Mesodermal cell (in vitro differentiated cells): ENCODE results near the gene KANK4.
"Not testable (repeated sequence)": the region's sequence is repeated elsewhere in the genome, so short reads cannot be mapped to it uniquely, and the experiment has no call there.

Source experiments
- H3K27ac ChIP-seq: 2 replicates; pipeline ENCODE4 v1.7.0; 2013; ENCODE audit warnings: mild to moderate bottlenecking, low read depth, low read length, moderate library complexity; ENCODE audit not compliant: severe bottlenecking
- H3K36me3 ChIP-seq: 2 replicates; pipeline ENCODE4 v1.7.1; 2013; ENCODE audit warnings: mild to moderate bottlenecking, low read length, moderate library complexity; ENCODE audit not compliant: control insufficient read depth, insufficient read depth
- H3K4me1 ChIP-seq: one replicate; pipeline ENCODE4 v1.7.1; 2013; ENCODE audit warnings: mild to moderate bottlenecking, low read length; ENCODE audit not compliant: insufficient read depth, control insufficient read depth, poor library complexity, severe bottlenecking
- H3K4me3 ChIP-seq: 2 replicates; pipeline ENCODE4 v1.7.0; 2013; ENCODE audit warnings: low read length, control low read depth, mild to moderate bottlenecking; ENCODE audit not compliant: insufficient read depth, poor library complexity, severe bottlenecking; ENCODE audit errors: extremely low read depth
- H3K9me3 ChIP-seq: 2 replicates; pipeline ENCODE4 v1.7.1; 2013; ENCODE audit warnings: mild to moderate bottlenecking, low read length, moderate library complexity; ENCODE audit not compliant: control insufficient read depth
- WGBS, 2 experiments: methylation state at CpG; one replicate each; pipeline ENCODE4 v1.1.5; 2013; ENCODE audit warnings: missing lambda C conversion rate in 2 of 2; ENCODE audit not compliant: insufficient coverage in 2 of 2; 5-methylcytosine and 5-hydroxymethylcytosine counted together

Gene KANK4

DNA sequence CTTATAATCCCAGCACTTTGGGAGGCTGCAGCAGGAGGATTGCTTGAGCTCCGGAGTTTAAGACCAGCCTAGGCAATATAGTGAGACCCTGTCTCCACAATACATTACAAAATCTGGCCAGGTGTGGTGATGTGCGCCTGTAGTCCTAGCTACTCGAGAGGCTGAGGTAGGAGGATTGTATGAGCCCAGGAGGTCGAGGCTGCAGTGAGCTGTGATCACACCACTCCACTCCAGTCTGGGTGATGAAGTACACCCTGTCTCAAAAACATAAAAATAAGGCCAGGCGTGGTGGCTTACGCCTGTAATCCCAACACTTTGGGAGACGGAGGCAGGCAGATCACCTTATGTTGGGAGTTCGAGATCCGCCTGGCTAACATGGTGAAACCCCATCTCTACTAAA, 96.9 kb downstream of the KANK4 start:
- H3K4me1 ChIP-seq: no peaks in the 10 kb centered on the region
- WGBS, 2 experiments: 76 to 86% methylated on average over 4 to 6 of the region's 9 CpGs
- no peak overlapping the region for H3K27ac ChIP-seq
- H3K4me3 ChIP-seq: no peak overlapping the region
- no peaks in the 10 kb centered on the region for H3K9me3 ChIP-seq
- H3K36me3 ChIP-seq: no peaks in the 10 kb centered on the region

DNA sequence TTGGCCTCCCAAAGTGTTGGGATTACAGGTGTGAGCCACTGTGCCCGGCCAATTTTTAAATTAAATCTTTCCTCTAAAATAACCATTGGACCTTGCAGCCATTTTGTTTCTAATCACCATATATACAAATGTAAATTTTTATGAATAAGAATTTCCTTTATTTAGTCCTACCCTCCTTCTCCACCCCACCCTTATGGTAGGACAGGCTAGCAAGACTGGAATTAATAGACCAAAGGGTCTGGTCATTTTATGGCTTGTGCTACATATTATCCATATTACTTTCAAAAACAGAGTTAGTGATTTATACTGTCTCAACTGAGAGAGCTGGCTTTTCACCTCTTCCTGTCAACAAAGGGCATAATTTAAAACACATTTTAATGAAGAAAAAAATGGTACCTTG, 98.1 kb downstream of the KANK4 start:
- no peaks in the 10 kb centered on the region for H3K36me3 ChIP-seq
- 100% methylated on average over 1 of the region's 1 CpG; no CpG with 5 or more reads in 1 of the 2 experiments for WGBS, 2 experiments
- H3K27ac ChIP-seq: no peak overlapping the region
- no peak overlapping the region for H3K4me3 ChIP-seq
- H3K4me1 ChIP-seq: no peaks in the 10 kb centered on the region
- H3K9me3 ChIP-seq: no peaks in the 10 kb centered on the region

DNA sequence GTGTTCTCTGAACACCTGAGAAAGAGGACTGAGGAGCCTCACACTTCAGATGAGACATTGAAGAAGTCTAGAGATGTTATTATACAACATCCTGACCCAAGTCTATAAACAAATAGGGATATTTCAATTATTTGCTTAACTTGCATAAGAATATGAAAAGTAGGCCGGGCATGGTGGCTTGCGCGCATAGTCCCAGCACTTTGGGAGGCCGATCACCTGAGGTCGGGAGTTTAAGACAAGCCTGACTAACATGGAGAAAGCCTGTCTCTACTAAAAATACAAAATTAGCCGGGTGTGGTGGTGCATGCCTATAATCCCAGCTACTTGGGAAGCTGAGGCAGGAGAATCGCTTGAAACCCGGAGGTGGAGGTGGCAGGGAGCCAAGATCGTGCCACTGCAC, 98.8 kb downstream of the KANK4 start:
- 83 to 100% methylated on average over 5 to 7 of the region's 9 CpGs for WGBS, 2 experiments
- not testable (repeated sequence) for H3K9me3 ChIP-seq, H3K4me3 ChIP-seq, H3K4me1 ChIP-seq, H3K27ac ChIP-seq, H3K36me3 ChIP-seq

DNA sequence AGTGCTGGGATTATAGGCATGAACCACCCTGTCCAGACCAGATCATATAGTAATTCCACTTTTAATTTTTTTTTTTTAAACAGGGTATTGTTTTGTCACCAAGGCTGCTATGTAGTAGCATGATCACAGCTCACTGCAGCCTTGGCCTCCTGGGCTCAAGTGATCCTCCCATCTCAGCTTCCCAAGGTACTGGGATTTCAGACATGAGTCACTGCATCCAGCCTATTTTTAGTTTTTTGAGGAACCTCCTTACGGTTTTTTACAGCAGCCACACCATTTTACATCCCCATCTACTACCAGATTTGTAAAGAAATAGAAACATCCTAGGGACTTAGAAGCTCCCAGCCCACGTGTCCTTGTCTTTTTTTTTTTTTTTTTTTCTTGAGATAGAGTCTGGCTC, 100.6 kb downstream of the KANK4 start:
- no peaks in the 10 kb centered on the region for H3K36me3 ChIP-seq
- no peaks in the 10 kb centered on the region for H3K9me3 ChIP-seq
- WGBS, 2 experiments: 86 to 100% methylated on average over 1 of the region's 2 CpGs
- no peaks in the 10 kb centered on the region for H3K4me1 ChIP-seq
- no peak overlapping the region for H3K4me3 ChIP-seq
- no peak overlapping the region for H3K27ac ChIP-seq

DNA sequence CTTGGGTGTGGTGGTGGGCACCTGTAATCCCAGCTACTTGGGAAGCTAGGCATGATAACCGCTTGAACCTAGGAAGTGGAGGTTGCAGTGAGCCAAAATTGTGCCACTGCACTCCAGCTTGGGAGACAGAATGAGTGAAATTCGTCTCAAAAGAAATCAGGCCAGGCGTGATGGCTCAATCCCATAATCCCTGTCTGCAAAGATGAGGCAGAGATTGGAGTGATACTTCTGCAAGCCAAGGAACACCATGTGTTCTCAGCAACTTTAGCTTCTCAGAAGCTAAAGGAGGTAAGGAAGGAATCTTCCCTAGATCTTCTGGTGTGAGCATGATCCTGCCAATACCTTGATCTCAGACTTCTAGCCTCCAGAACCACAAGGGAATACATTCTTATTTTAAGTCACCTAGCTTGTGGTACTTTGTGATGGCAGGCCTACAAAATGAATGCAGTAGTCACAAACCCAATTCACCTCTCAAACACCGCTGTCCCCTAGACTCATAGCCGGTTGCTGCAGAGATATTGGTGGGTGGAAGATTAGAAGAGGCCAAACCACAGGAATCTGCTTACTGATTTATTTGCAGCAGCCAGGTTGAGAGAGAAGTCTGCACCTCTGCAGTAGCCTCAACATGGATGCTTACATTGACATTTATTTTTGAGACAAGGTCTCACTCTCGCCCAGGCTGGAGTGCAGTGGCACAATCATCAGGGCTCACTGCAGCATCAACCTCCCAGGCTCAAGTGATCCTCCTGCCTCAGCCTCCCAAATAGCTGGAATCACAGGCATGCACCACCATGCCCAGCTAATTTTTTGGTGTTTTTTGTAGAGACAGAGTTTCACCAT, 105.9 kb downstream of the KANK4 start:
- WGBS, 2 experiments: 64 to 71% methylated on average over 5 of the region's 6 CpGs
- Histone ChIP-seq H3K4me1 (no peaks in the 10 kb centered on the region), H3K36me3 (peaks cover 12% of the 10 kb centered on the region), H3K4me3 (no peak overlapping the region), H3K27ac (no peak overlapping the region), H3K9me3 (peaks cover 11% of the 10 kb centered on the region)

- Histone ChIP-seq H3K36me3 (peaks cover 20% of the 10 kb centered on the region), H3K4me3 (no peak overlapping the region), H3K4me1 (no peaks in the 10 kb centered on the region), H3K27ac (no peak overlapping the region), H3K9me3 (peaks cover 11% of the 10 kb centered on the region)
- 86% methylated on average over 3 of the region's 6 CpGs; no CpG with 5 or more reads in 1 of the 2 experiments for WGBS, 2 experiments
Measured at GRCh38 chr1:62212411-62212810, 106.8 kb downstream of the KANK4 start.

- WGBS, 2 experiments: 88 to 100% methylated on average over 1 of the region's 1 CpG
- H3K4me3 ChIP-seq: no peak overlapping the region
- no peak overlapping the region for H3K27ac ChIP-seq
- peaks cover 25% of the 10 kb centered on the region for H3K36me3 ChIP-seq
- peaks cover 16% of the 10 kb centered on the region for H3K9me3 ChIP-seq
- H3K4me1 ChIP-seq: no peaks in the 10 kb centered on the region
Measured at GRCh38 chr1:62210960-62211359, 108.3 kb downstream of the KANK4 start.

GRCh38 chr1:62209931-62210595, 109.2 kb downstream of the KANK4 start:
- peaks cover 25% of the 10 kb centered on the region for H3K36me3 ChIP-seq
- peaks cover 16% of the 10 kb centered on the region for H3K9me3 ChIP-seq
- no peak overlapping the region for H3K4me3 ChIP-seq
- H3K27ac ChIP-seq: no peak overlapping the region
- no peaks in the 10 kb centered on the region for H3K4me1 ChIP-seq
- 88 to 100% methylated on average over 1 of the region's 1 CpG for WGBS, 2 experiments

DNA sequence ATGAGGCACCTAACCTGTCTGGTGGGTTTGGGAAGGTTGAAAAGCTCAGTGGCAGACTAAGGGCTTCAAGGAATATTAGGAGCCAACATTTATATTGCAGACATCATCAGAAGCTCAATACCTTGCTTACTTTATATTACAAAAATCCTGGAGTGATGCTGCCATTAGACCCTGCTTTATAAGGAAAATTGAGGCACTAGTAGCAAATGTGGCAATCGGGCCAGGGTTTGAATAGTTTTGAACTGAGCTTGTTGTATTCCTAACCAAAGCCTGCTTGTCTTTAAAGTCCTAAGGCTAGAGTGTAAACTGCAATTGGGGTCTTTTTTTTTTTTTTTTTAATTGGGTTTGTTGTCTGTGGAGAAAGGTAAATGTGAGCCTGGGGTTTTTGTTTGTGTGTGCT, 110.3 kb downstream of the KANK4 start:
- H3K4me1 ChIP-seq: no peaks in the 10 kb centered on the region
- WGBS, 2 experiments: 45 to 50% methylated on average over 1 of the region's 1 CpG
- H3K27ac ChIP-seq: no peak overlapping the region
- H3K4me3 ChIP-seq: no peak overlapping the region
- peaks cover 16% of the 10 kb centered on the region for H3K9me3 ChIP-seq
- H3K36me3 ChIP-seq: peaks cover 30% of the 10 kb centered on the region

GRCh38 chr1:62208087-62208486, 111.1 kb downstream of the KANK4 start:
- Histone ChIP-seq H3K9me3 (peaks cover 16% of the 10 kb centered on the region), H3K27ac (no peak overlapping the region)
- 90 to 97% methylated on average over 5 of the region's 5 CpGs for WGBS, 2 experiments

DNA sequence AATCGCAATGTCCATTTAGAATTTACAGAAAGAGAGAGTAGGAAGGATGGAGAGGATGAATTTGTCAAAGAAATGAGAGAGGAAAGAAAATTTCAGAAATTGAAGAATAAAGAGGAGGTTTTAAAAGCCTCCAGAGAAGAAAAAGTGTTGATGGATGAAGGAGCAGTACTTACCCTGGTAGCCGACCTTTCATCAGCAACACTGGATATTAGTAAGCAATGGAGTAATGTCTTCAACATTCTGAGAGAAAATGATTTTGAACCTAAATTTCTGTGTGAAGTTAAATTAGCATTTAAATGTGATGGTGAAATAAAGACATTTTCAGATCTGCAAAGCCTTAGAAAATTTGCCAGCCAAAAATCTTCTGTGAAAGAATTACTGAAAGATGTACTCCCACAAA, 112.0 kb downstream of the KANK4 start:
- WGBS, 2 experiments: 77 to 100% methylated on average over 2 of the region's 2 CpGs
- no peaks in the 10 kb centered on the region for H3K4me1 ChIP-seq
- H3K9me3 ChIP-seq: peaks cover 16% of the 10 kb centered on the region
- no peak overlapping the region for H3K4me3 ChIP-seq
- peaks cover 38% of the 10 kb centered on the region for H3K36me3 ChIP-seq
- H3K27ac ChIP-seq: no peak overlapping the region

More at GRCh38 chr1:62208087-62208486, 111.1 kb downstream of the KANK4 start:
- Histone ChIP-seq H3K4me3 (no peak overlapping the region), H3K4me1 (no peaks in the 10 kb centered on the region), H3K36me3 (peaks cover 35% of the 10 kb centered on the region)
